GM18951 (cell line): ENCODE data around the gene DLG5.

Experiments used
- POLR2A ChIP-seq: IDR thresholded peaks from 4 replicates; pipeline ENCODE4 v1.6.1; 2011; ENCODE audit warnings: mild to moderate bottlenecking; ENCODE audit not compliant: insufficient read length, insufficient read depth; ENCODE audit errors: extremely low read depth
- in situ Hi-C: fragments of 300-500 bp; cut with MboI; formaldehyde crosslinking; loops from one replicate; pipeline ENCODE4 v1.12.0; 2022; ENCODE audit warnings: low sequenced_read_pairs, mixed read lengths, inconsistent platforms; ENCODE audit not compliant: unreplicated experiment

The DLG5 gene

DNA sequence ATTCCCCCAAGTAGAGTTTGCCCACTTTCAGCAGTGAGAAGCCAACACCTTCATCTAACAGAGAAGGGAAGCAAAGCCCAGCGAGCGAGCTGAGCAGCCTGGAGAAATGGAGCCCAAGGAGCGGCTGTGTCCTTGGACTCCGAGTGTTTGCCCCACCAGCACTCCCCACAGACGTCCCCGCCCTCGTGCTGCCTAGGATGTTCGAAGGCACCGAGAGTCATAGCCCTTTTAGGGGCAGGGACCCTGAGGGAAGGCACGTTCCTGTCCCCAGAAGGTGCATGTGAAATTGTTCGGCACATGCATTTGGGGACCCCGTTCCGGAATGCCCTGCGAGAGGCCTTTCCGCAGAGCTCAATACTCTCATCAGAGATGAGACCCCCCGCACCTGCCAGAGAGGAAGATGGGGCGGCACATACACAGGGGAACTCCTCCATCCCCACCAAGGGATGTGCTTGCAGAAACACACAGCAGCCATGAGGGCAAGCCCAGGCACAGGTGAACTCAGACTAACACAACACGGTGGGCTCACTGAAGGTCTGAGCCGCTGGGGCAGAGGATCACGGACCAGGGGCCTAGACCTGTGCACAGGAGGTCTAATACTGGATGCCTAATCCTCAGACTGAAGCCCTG is 131.0 kb downstream of the DLG5 start:
- no peak for TF ChIP-seq POLR2A
- in situ Hi-C loops: no loop called here

DNA sequence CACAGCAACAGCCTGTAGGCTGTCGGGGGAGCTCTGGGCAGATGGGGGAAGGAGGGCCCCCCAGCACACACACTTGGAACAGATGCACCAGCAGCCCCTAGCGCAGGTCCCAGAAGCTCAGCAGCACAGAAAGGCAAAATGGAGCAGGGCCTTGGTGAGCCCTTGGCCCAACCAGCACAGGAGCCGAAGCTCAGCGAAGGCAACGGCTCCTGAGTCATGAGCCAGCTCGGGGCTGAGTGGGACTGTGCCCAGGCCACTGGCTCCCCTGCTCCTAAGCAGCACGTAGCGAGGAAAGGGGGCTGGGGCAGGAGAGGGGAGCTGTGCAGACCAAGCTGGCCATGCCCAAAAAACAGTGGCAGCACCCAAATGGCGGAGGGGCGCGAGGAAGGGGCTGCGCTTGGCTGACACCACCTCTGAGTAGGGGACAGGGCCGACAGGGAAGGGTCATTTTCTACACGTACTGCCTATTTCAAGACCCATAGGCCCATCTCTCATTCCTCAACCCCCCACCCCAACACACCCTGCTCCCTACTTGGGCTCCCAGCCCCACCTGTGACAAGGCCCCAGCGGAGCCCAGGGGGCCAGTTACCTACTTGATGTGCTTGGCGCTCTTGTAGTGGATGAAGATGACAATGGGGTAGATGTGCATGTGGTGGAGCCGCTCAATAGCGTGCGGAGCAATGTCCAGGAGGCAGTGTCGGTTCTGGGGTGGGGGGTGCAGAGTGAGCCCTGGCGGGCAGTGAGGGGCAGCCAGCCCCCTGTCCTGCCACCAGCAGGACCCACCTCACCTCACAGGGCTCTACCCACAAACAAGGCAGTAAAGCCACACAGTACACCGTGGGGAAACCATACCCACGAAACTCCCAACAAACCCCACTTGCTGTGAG is 132.1 kb downstream of the DLG5 start:
- no peak for TF ChIP-seq POLR2A
- in situ Hi-C loops: no loop called here

DNA sequence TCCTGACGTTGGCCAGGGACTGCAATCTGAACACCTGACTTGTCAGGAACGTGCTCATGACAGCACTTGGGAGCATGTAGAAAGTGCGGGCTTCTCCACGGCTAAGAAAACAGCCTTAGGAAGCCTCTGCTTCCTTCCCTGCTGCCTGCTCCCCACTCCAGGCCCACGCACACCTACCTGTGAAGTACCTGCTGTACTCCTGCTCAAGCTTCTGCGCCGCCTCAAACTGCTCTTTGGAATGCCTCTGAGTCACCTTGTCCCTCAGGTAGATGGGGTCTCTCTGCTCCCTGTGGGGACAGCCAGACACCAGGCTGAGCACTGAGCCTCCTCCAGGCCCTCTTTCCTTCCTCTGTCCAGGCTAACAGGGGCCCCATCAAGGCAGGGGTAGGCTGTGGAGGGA is 132.7 kb downstream of the DLG5 start:
- in situ Hi-C loops: no loop called here
- no peak for TF ChIP-seq POLR2A

DNA sequence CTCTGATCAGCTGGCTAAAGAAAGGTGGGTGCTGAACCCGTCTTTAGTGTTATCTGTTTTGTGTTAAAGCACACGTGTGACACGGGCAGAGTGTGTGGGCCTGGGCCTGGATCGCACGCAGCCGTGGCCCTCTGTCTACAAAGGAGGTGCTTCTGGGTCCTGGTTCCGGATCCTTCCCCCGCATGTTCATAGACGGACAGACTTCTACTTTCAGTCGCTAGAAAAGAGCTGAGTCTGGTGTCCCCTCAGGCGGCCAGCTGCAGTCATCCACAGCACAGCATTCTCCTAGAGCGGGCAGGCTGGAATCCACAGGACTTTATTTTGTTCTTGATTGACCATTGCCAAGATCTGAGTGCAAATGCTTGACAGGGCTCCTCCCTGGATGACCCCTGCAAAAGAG is 134.4 kb downstream of the DLG5 start:
- in situ Hi-C loops: no loop called here

DNA sequence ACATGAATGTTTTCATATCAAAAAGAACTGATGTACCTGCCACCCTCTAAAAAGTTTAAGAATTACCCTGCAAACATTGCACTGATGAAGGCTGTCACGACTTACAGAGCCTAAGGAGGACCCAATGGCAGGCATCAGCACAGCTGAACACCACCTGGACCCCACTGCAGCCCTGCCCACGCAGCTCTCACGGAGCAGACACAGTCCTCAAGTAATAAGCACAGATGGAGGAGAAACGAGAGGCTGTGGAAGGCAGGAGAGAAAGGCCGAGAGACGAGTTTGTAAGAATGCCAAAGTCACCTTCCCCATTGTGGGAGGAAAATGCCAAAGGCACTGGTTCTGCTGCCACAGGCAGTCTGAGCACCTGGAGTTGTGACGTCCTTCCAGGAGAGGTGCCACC is 135.0 kb downstream of the DLG5 start:
- TF ChIP-seq POLR2A: no peak
- in situ Hi-C loops: no loop called here

More for the DNA sequence above, 134.4 kb downstream of the DLG5 start:
- no peak for TF ChIP-seq POLR2A

DNA sequence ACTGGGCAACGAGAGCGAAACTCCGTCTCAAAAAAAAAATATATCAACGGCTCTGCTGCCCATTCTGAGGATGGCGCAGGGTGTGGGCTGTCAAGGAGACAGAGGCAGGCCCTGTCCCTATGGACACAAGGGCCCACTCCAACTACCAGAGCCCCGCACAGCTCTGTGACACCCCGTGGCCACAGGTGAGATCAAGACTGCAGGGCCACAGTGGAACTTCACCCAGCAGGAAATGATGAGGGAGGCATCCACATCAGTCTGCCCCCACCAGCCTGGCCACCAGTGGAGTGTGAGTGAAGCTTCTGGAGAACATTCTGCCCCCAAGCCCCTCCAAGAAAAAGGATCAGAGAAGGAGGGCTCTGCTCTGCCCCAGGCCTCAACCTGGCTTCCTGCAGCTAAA is 136.7 kb downstream of the DLG5 start:
- TF ChIP-seq POLR2A: no peak
- in situ Hi-C loops: no loop called here

DNA sequence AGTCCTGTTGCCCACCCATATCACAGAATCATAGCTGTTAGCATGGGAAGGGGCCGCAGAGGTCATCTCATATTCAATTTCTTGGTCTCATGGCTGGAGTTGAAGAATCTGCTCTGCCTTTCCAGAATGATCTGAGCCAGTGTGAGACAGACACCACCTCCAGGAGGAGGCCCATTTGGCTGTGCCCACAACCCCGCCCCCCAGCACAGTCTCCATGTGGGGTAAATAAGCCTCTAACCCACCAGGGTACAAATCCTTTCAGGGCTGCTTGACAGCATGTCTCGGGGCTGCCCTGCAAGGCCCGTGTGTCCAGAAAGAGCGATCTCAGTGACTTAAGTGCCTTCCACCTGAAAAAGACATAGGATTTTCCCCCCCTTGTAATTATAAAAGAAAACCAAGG is 137.5 kb downstream of the DLG5 start:
- in situ Hi-C loops: no loop called here
- TF ChIP-seq POLR2A: no peak

DNA sequence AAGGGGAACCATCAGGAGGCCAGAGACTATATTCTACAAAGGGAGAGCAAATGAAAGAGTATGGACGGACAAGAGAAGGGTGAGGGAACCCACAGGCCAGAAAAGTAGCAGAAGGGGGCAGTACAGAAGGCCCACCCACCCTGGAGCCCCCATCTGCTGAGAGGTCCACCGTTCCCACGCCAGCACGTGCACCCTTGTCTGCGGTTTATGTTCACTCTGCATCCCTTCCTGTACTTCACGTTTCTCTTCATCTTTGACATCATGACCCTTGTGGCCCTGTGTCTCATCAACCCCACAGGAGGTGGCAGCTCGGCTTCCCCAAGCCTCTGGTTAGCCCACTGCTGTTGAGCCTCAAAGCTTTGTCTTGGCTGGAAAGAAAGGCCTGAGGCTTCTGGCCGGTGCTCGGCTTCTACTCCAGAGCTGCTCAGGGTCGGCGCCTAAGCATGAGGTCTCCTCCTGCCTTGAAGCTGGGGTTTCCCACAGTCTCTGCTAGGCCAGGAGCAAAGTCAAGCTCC is 138.0 kb downstream of the DLG5 start:
- in situ Hi-C loops: no loop called here
- TF ChIP-seq POLR2A: no peak

DNA sequence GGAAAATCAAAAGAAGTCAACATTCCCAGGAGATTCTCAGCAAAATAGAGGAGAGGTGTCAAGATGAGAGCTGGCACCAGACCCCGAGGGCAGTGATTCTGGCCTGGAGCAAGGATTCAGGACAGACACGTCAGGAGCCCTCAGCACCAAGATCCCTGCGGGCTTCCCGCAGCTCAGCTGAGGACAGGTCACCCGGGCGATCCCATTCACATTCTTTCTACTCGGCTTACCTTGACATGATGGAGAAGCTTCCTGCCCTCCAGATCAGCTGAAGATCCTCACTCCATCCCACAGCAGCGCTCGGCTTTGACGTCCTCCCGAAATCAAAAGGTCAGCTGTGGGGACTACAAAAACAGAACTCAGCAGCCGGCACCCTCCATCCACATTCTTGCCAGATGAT is 139.1 kb downstream of the DLG5 start:
- in situ Hi-C loops: no loop called here
- no peak for TF ChIP-seq POLR2A

DNA sequence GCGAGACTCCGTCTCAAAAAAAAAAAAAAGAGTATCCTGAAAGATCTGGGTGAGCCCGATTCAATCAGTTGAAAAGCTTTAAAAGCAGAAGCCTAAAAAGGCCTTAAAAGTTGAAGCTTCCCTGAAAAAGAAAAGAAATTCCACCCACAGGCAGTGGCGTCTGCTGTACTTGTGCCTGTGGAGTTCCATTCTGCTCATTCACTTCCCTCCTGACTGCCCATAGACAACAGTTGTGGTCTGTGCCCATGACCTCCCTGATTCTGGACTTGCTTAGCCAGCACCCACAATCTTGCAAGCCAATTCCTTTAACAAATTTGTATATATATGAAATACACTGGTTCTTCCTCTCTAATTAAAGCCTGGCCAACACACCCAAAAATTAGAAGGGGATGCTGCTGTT is 141.7 kb downstream of the DLG5 start:
- no peak for TF ChIP-seq POLR2A
- in situ Hi-C loops: no loop called here

DNA sequence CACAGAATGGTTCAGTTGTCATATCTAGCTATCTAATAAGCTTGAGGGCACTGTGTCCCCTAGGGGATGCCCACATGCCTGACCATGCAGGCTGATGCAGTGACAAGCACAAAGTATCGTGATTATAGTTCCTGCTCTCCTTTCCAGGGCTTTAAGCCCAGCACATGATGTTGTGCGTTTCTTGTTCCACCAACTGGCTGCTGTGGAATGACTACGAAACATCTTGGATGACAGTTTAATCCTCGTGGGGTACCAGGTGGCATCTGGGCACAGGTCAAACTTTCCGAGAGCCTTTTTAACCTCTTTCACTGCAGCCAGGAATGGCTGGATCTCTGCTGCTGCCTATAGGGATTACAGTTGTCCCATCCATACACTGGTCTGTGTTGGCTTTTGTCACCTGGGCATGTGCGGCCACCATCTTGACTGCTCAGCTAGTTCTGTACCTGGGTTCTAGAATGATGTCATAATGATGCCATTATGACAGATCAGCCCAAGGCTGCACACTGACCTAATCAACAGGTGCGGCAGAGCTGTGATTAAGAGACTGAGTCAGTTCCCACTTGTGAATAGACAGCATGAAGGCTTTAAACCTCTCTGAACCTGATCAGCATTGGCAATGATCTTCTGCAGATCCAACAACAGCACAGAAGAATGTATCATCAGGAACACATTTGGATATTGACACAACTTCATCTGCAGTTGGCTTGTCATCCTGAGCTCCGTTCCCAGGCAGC is 144.1 kb downstream of the DLG5 start:
- in situ Hi-C loops: no loop called here
- no peak for TF ChIP-seq POLR2A

DNA sequence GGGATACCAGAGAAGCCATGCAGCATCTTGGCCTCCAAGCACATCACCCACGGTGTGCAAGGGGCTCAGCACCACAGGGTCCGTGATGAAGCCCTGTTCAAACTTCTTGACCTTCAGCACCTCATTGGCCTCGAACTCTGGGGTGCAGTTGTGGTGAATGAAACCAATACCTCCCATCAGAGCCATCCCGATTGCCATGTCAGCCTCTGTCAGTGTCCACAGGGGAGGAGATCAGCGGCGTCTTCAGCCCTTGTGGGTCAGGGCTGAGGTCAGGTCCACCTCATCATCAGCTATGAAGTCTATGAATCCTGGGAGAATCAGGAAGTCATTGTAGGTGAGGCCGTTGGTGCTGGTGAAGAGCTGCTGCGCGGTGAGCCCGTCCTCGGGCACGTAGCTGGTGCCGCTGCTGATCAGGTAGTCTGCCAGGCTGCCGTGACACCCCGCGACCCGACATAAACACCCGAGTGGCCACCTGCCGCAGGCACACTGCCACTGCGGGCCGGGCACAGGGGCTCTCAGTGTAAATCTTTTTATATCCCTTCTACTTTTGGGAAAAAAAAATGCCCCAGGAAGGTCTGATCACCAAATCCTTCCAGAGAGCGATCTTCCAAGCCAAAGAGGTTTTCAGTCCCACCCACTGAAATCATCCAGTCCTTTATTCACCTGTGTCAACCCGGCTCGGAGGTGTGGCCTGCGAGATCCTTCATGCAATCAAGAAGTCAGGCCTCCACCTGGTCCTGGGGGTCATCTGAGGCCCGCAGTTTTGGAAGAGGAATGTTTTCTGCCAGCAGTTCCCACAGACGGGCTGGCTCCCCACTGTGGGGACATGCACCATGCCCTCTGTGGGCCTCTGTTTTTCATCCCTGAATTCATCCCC is 144.9 kb downstream of the DLG5 start:
- in situ Hi-C loops: no loop called here
- TF ChIP-seq POLR2A: no peak

DNA sequence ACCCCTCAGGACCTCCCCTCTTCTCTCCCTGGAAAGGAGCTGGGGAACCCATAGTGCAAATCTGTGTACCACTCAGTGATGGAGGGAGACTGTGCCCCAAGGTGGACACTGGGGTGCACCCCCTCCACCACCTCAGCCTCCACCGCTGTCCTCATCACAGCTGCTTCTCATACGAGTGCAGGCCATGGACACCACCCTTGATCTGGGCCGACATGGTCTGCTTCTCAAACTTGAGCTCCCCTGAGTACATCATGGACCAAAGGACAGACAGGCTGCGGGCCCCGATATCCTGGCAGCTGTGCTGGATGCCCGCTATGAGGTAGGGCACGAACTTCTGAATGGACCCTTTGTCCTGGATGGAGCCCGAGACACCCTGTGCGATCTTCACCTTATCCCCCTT is 146.4 kb downstream of the DLG5 start:
- in situ Hi-C loops: no loop called here
- no peak for TF ChIP-seq POLR2A

DNA sequence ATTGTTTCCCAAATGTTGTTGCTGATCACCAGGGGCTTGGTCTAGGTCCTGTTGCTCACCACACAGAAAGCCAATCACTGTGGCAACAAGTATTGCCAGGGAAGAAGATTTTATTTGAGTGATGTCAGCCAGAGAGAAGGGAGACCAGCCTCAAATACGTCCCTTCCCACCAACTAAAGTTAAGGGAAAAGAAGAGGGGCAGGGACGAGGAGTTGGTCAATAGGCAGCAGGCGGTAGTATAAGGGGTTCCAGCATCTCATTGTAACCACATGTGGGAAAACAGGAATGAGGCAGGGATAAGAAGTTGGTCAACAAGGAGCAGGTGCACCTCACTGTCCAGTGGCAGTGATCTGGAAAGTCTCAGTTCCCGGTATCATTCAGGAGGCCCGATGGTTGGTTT is 150.1 kb downstream of the DLG5 start:
- in situ Hi-C loops: no loop called here
- no peak for TF ChIP-seq POLR2A
